Fibroblast of pulmonary artery (primary cell): ENCODE results near the gene LSM12.

Experiments
- DNase-seq: peaks from one replicate; pipeline ENCODE4 v3.0.0-alpha.2; 2010; ENCODE audit warnings: low read depth
- H3K4me3 ChIP-seq: replicated peaks from 2 replicates; pipeline ENCODE4 v1.5.1; 2011; ENCODE audit warnings: low read depth, mild to moderate bottlenecking, control low read depth, low read length, moderate library complexity
- TF ChIP-seq, protein P1 (sequence below): IDR thresholded peaks from 2 replicates; pipeline ENCODE4 v1.5.1; 2011; ENCODE audit warnings: mild to moderate bottlenecking, control low read depth, low read length, inconsistent platforms; ENCODE audit errors: missing control alignments

Gene LSM12

GRCh38 chr17:44011876-44012275, 54.6 kb downstream of the LSM12 start:
- DNase-seq, result no peak
- TF ChIP-seq, protein P1, sequence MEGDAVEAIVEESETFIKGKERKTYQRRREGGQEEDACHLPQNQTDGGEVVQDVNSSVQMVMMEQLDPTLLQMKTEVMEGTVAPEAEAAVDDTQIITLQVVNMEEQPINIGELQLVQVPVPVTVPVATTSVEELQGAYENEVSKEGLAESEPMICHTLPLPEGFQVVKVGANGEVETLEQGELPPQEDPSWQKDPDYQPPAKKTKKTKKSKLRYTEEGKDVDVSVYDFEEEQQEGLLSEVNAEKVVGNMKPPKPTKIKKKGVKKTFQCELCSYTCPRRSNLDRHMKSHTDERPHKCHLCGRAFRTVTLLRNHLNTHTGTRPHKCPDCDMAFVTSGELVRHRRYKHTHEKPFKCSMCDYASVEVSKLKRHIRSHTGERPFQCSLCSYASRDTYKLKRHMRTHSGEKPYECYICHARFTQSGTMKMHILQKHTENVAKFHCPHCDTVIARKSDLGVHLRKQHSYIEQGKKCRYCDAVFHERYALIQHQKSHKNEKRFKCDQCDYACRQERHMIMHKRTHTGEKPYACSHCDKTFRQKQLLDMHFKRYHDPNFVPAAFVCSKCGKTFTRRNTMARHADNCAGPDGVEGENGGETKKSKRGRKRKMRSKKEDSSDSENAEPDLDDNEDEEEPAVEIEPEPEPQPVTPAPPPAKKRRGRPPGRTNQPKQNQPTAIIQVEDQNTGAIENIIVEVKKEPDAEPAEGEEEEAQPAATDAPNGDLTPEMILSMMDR, result no peak
- H3K4me3 ChIP-seq, result no peak overlapping the region

GRCh38 chr17:44010966-44011647, 55.4 kb downstream of the LSM12 start:
- H3K4me3 ChIP-seq, result no peak overlapping the region
- TF ChIP-seq, protein P1, result no peak
- DNase-seq, result no peak

- no peak for DNase-seq
- TF ChIP-seq, protein P1, result no peak
- H3K4me3 ChIP-seq, result peak overlapping the region; percentile 64
Observed at GRCh38 chr17:44008205-44008909, 58.1 kb downstream of the LSM12 start.

- no peak for DNase-seq
- TF ChIP-seq, protein P1, result no peak
- peak overlapping the region; percentile 64 for H3K4me3 ChIP-seq
Observed at GRCh38 chr17:44007346-44008204, 58.9 kb downstream of the LSM12 start.

DNA sequence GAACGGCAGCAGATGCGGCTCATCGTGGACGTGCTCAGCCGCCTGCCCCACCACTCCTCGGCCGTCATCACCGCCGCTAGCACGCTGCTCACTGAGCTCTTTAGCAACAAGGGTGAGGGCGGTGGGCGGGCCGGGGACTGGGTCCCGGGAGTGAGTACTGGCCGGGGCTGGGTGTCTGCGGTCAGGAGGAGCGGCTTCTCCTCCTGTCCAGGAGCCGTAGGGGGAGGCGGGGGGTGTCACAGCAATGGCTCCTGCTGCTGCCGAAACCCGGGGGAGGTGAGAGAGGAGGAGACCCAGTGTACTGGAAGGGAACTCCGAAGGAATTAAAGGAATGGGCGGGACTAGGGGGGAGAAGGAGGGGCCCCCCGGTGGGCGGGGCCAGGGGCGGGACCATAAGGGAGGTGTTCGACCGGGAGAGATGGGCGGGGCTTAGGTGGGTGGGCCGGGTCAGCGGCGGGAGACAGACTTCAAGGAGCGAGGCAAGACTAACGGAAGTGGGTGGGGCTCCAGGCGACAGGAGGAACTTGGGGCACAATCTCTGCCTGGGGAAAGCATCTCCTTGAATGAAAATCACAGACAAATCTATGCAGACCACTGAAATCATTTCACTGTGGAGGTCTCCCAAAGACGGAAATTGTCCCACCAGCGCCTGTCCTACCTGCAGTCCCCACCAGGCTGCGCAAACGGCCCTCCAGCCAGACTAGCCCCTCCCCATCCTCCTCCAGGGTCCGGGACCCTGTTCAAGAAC, 59.7 kb downstream of the LSM12 start:
- H3K4me3 ChIP-seq, result peak overlapping the region; percentile 64
- TF ChIP-seq, protein P1, result peak; percentile 68
- DNase-seq, result peak; percentile 97

DNA sequence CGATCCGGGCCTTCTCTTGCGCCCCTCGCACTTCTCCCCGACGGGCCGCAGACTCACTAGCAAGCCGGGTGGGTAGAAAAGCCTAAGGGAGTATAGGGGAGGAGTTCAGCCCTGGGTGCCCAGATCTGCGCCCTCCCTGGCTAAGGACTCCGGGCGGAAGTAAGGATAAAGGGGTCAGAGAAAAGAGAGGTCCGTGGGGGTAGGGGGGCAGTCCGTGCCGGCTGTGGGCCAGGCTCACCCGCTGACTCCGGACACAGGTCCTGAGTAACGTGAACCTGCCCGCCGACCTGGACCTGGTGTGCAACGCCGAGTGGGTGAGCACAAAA, 60.2 kb downstream of the LSM12 start:
- peak overlapping the region; percentile 64 for H3K4me3 ChIP-seq
- TF ChIP-seq, protein P1, result no peak
- DNase-seq, result no peak
